CD4-positive, alpha-beta T cell treated with Interleukin-17A for 4 hours (primary cell): ENCODE results near the gene WWOX.

Experiments used
- DNase-seq: peaks from one replicate; pipeline ENCODE4 v3.0.0-alpha.2; 2020; ENCODE audit warnings: mixed read lengths

Gene WWOX

DNA sequence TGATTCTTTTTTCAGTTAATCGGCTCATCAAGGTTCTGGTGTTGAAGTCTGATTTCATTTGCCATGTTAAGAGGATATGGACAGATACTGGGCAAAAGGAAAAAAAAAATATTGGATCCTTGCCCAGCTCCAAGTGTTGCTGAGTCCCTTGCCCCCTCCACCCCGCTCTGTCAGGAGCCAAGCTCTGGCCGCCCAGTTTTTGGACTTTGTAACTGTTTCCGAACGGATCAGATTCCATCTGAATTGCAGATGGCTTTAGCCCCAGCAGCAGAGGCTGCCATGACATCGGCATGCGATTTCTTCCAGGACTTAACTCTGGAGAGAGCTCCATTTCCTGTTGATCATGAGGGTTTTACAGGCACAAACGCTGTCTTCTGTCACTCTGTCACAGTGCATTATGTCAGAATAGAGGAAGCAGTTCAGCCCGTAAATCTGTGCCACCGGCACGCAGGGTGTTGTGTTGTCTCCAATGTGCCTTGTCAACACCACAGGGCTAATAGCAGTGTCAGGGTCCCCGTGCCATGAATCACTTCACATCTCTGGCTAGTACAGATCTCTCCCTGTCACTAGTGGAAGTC, 885.5 kb downstream of the WWOX start:
- DNase-seq: no peak

DNA sequence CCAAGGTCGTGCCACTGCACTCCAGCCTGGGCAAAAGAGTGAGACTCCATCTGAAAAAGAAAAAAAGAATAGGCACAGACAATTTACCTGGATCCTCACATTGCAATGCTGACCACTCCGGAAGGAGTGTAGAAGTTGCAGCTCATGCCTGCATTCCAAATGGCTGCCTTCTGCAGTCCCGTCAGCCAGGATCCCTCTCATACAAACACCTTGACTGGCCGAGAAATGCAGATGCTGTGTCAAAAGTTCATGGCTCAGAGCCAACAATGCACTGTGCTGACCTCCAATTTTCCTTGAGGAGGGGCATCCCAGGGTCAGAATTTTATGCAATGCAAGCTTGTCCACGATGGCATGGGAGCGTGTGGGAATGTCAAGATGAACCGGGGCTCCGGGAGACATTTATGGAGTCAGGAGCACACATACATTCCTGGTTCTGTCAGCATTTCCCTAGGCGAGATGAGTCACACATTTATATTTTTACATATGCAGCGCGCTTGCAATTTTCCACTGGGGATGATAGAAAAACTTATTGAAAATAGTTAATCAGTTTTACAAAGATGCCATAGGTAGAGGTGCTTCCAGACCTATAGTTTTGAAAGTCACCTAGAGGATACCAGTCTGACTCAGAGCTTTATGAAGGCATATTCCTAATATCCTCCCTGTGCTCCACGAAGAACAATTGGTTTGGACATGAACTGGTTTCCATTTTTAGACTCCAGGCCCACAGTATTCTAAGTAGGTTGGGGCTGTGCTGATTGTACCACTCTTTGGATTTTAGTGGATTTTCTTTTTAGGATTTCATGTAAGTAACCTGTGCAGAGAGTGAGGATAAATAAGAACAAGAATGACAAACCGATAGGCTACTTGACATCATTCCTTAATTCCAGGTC, 886.5 kb downstream of the WWOX start:
- no peak for DNase-seq

- DNase-seq: no peak
Observed at GRCh38 chr16:78987666-78988065, 888.2 kb downstream of the WWOX start.

- DNase-seq: no peak
Observed at GRCh38 chr16:78988361-78988969, 889.0 kb downstream of the WWOX start.

GRCh38 chr16:78990309-78990701, 890.9 kb downstream of the WWOX start:
- no peak for DNase-seq

DNA sequence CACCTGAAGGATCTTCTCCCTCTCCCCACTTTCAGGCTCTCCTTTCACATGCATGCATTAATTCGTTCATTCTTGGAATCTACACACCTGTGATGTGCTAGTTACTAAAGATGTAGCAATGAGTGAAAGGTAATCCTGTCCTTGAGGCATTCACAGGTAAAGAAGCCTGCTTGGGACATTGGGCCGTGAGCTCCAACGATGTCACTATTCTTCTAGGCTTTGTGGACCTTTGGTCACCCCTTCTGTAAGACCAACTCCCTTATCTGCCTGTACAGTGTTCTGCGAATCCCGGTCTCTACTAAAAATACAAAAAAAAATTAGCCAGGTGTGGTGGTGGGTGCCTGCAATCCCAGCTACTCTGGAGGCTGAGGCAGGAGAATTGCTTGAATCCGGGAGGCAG, 892.5 kb downstream of the WWOX start:
- DNase-seq: no peak

GRCh38 chr16:78993346-78993745, 893.9 kb downstream of the WWOX start:
- no peak for DNase-seq

GRCh38 chr16:78994135-78994745, 894.8 kb downstream of the WWOX start:
- DNase-seq: no peak

DNA sequence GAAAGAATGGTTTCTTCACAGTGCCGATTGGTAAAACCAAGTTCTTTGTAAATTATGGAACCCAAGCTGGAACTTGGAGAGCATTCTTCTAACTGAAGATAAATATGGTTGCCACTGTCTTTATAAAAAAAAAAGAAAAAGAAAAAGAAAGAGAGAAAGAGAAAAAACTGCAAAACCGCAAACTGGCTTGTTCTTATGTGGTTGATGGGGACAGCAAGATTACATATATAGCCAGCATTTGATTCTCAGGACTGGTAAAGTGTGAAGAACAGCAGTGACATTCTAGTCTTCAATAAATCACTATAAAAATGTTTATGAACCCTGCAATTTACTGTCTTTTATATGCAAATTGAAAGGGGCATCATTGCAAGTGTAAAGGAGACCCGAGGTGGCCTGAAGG, 896.0 kb downstream of the WWOX start:
- no peak for DNase-seq

DNA sequence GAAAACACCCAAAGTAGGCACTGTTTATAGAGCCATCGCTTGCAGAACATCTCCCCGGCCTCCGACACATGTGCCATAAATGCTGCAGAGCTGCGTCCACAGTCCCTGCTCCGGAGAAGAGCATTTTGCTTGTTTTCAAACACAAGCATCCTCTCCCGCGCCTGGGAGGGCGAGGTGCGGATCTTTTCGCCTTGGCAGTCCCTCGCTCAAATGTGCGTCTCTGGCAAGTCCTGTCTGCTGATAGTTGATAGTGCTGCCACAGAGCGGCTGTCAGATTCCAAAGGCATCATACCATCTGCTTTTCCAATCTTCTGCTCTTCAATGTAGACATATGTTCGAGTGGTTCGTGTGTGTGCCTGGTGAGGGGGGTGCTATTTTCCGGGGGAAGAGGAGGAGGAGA, 897.3 kb downstream of the WWOX start:
- DNase-seq: no peak

- DNase-seq: no peak
Observed at GRCh38 chr16:78998879-78999278, 899.4 kb downstream of the WWOX start.

DNA sequence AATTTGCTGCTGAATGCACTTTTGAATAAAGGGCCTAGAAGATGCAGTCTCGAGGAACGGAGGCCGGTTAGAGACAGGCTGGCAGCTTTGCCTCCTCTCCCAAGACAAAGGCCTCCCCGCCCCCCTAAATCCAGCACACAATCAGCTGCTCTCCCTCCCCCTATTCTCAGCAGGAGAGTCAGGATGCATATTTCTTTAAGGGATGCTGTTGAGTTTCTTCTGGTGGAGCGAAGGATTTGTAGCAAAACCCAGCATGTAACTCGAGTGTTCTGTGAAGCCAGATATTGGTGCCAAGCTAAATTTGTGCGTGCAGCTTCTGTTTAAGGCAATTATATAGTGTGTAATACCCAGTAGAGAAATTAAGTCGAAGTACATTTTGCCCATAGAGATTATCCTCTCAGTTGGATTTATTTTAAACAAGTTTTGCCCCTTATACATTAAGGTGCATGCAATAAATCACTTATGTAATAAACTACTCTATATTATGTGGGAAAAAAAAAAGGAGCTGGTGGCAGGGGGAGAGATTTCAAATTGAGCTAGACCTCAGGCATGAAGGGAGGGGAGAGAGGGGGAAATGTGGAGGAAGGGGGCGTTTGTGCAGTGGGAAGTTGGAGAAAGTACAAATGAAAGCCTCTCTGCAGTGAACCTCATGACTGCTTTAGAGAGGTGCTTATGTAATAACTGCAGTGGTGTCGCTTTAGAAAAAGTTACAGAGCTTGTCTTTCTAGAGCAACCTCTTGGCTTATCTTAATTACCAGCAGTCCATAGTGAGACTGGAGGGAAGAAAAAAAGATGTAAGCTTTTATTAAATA, 901.9 kb downstream of the WWOX start:
- DNase-seq: no peak

- DNase-seq: no peak
Observed at GRCh38 chr16:79003026-79003609, 903.7 kb downstream of the WWOX start.

DNA sequence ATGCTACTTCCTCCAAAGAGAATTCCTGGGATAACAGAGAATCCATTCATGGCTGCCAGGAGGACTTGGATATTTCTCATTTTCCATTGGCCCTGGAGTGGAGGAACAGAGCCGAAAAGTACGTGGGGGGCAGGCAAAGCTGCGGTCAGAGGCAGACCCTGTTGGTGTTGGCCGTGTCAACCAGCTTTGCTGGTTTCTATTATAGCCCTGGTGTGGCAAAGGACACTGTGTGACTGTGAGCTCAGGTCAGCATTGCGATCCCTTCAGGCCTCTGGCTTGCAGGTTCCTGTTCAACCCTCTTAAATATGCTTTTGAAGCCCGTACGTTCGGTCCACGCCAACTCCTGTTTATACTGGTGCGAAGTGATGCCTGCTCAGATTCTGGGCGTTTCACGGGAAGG, 904.9 kb downstream of the WWOX start:
- no peak for DNase-seq

- no peak for DNase-seq
Observed at GRCh38 chr16:79005096-79005495, 905.6 kb downstream of the WWOX start.

- no peak for DNase-seq
Observed at GRCh38 chr16:79006206-79006605, 906.8 kb downstream of the WWOX start.

GRCh38 chr16:79006765-79007164, 907.3 kb downstream of the WWOX start:
- DNase-seq: no peak

GRCh38 chr16:79007614-79008013, 908.2 kb downstream of the WWOX start:
- no peak for DNase-seq

GRCh38 chr16:79008036-79008868, 908.8 kb downstream of the WWOX start:
- DNase-seq: no peak

GRCh38 chr16:79008869-79009179, 909.4 kb downstream of the WWOX start:
- no peak for DNase-seq

DNA sequence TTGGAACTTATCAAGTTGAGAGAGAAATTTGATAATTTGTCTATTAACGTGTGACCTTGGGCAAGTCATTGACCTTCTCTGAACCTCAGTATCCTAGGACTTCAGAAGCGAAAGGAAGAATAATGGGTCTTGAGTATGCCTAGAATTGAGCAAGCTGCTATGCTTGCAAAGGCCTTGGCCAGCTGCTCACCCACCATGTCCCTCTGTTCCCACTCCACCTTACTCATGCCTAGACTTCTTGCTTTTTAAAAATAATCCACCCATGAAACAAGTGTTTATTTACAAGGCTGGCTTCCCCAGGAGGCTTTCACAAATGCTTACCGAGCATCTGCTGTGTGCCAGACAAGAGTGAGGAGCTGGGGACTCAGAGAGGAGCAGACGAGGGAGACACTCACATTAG, 910.4 kb downstream of the WWOX start:
- no peak for DNase-seq

DNA sequence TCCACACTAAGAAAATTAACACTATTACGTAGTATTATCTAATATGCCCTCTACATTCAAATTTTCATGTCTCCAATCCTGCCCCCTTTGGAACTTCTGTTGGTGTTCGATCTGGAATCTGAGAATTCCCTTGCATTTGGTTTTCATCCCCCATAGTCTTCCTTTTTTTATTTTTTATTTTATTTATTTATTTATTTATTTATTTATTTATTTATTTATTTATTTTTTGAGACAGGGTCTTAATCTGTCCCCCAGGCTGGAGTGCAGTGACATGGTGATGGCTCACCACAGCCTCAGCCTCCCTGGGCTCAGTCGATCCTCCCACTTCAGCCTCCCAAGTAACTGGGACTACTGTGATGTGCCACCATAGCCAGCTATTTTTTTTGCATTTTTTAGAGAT, 911.8 kb downstream of the WWOX start:
- DNase-seq: no peak
